GM12873 (cell line): ENCODE measurements around the gene ZC3H12C.

Source experiments
- TF ChIP-seq, protein P1 (sequence below): IDR thresholded peaks from 2 replicates; pipeline ENCODE4 v1.5.1; 2012; ENCODE audit warnings: low read depth, mild to moderate bottlenecking, moderate library complexity, low read length, control low read depth; ENCODE audit not compliant: insufficient read depth; ENCODE audit errors: missing control alignments

ZC3H12C gene

DNA sequence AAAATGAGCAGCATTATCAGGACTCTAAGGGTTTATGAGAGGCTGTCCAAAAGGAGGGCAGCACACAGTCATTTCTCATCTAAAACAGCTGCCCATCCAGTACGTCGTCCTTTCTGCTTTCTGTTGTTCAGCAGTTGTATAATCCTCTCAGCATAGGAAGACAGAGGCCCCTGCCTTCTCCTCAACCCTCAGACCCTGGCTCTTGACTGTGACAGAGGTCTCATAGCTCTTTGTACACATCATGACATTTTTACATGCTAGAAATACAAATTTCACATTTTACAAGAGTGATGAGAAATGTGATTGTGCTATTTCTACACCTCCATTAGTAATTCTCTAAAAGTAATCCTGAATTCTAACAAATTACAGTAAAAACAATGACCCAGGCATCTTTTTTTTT, 36.2 kb upstream of the ZC3H12C start:
- TF ChIP-seq, protein P1, sequence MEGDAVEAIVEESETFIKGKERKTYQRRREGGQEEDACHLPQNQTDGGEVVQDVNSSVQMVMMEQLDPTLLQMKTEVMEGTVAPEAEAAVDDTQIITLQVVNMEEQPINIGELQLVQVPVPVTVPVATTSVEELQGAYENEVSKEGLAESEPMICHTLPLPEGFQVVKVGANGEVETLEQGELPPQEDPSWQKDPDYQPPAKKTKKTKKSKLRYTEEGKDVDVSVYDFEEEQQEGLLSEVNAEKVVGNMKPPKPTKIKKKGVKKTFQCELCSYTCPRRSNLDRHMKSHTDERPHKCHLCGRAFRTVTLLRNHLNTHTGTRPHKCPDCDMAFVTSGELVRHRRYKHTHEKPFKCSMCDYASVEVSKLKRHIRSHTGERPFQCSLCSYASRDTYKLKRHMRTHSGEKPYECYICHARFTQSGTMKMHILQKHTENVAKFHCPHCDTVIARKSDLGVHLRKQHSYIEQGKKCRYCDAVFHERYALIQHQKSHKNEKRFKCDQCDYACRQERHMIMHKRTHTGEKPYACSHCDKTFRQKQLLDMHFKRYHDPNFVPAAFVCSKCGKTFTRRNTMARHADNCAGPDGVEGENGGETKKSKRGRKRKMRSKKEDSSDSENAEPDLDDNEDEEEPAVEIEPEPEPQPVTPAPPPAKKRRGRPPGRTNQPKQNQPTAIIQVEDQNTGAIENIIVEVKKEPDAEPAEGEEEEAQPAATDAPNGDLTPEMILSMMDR = no peak

DNA sequence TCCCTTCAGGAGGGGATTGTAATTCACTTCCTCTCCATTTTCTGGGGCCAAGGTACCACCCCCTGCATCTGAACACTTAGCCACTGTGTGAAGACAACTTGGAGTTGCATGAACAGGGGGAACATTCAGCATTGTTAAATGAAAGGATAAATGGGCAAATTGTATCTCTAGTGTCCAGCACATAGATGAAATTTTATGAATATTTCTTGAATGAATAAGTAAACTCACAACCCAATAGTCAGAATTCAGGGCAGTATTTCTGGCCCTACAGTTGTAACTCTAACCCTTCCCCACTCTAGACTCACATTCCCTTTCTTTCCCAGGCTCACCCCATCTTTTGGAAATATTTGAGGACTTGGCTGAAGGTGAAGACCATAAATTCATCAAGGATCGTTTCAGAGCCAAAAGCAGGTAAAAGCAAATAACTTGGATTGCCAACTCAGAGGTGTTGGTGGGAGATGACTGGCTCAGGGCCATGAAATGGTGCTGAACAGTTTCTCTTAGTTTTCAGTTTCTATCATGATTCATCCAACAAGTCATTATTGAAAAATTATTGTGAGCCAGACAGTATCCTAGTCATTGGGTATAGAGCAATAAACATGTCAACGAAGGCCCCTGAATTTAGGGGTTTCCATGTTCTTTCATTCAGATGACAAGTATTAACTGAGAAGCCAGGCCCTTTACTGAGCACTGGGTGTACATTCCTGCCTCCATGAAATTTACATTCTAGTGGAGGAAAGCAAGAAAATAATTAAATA, 33.3 kb upstream of the ZC3H12C start:
- TF ChIP-seq, protein P1 = no peak

DNA sequence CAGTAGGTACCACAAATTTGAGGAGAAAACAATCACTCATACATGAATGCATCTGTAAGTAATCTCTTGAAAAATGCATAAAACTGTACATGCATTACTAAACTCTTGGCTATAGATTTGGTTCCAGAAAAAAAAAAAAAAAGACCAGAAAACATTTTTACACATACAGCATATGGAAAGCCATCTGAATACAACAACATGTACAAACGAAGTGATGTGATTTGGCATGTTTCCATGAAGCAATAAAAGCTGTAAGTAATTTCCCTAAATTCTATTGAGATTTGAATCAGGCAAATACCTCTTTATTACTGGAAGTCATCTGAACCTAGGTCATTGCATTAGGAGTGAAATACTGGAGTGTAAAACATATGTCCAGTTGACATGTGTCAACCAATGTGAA, 31.9 kb upstream of the ZC3H12C start:
- TF ChIP-seq, protein P1 = no peak

DNA sequence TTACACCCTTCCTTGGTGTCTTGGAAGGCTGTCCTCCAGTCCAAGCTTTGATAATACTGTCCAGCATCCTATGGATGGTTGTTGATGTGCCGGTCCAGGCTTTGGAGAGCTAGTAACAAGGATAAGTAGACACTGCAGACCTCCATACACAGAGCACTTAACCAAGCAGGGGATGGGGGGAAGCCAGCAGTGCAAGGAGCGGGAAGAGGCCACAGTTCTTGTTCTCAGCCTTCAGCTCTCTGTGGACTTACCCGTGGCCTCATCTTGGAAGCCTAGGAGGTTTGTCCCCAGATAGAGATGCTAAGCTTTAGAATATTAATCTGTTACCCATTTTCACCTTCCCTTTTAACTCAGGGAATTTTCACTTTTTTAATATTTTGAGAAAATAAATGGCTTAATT, 30.9 kb upstream of the ZC3H12C start:
- TF ChIP-seq, protein P1 = no peak

DNA sequence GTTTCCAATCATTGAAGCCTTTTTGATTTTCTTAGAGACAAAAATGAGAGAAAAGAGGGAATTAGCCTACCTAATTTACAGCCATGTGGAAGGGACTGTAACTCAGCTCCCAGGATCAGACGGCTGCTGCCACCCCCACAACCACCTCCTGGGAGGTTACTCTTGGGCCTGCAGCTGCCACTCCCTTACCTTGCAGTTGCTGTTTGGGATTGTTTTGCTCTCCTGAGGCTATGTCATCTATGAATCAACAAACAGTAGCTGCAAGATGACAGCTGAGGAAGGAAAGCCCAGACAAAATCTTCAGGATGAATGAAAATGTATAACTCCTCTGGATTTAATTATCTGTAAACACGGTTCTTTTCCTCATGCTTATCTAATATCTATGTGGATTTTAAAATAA, 28.0 kb upstream of the ZC3H12C start:
- TF ChIP-seq, protein P1 = no peak

DNA sequence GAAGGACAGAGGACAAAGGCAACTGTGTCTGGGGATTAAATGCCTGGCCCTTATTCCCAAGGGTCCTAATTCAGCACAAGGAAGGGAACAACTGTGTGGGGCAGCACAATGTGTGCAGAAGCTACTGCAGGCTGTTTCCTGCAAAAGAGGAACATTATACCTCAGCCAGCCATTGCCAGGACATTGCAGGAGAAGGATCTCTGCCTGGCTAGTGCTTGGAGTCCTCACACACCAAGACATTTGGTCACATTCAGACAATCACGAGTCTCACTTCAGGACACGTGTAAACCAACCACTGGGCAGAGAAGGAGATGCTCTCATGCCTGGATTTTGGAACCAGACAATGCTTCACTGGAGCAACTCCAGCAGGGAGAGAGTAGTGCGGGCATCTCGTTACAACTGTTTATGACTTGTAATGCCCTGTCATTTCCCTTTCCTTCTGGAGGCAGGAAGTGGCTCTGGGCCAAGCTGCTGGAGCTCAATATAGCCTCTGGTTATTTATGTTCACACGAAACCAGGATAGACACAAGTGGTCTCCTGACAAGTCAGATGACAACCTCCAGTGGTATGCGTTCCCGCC, 23.9 kb upstream of the ZC3H12C start:
- TF ChIP-seq, protein P1 = no peak

DNA sequence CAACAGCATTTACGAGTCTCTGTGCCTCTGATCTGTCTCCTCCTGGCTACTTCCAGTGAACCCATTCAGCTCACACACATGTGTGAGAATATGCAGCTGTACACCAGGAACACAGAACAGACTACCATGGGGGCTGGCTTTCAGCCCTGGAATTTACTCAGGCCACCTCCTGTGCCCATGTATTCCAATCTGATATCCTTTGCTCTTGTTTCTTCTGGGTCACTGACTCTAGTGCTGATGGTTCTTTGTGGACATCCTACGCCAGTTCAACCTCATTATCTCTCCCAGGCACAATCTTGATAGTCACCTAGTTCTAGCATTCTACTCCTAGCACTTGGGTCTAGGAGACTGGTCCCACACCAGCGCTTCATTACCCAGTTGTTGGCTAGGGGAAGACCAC, 23.0 kb upstream of the ZC3H12C start:
- TF ChIP-seq, protein P1 = no peak
